ENCODE data around the gene CEACAM1. TPM values are rescaled to one million over a fixed set of nuclear protein-coding genes. Genes with fewer than 3 reads are reported as not detected.
"Not testable (repeated sequence)": the region's sequence is repeated elsewhere in the genome, so short reads cannot be mapped to it uniquely, and the experiment has no call there.

CEACAM1 gene
- total RNA-seq, 2 experiments from 2014 or later, result 30.0 to 37.0 TPM

GRCh38 chr19:42461231-42461630, 67.0 kb downstream of the CEACAM1 start:
- not testable (repeated sequence) for H3K36me3 Mint-ChIP-seq; H3K27me3 Mint-ChIP-seq; H3K4me3 Mint-ChIP-seq; ATAC-seq; H3K27ac Mint-ChIP-seq; H3K9me3 Mint-ChIP-seq (ENCODE audit: low read depth); DNase-seq
- H3K4me1 Mint-ChIP-seq, result peaks cover 10% of the 10 kb centered on the region
- CTCF ChIA-PET, result interaction anchor here (1.0 kb wide), 1 partner anchor 11 kb away, joined by 3 read pairs; no protein-coding TSS in a partner anchor

GRCh38 chr19:42459926-42460325, 68.4 kb downstream of the CEACAM1 start:
- ATAC-seq (no peak), DNase-seq (no peak)
- Mint-ChIP-seq H3K36me3 (peaks cover 4% of the 10 kb centered on the region), H3K27me3 (no peaks in the 10 kb centered on the region), H3K27ac (no peak overlapping the region), H3K4me3 (no peak overlapping the region), H3K9me3 (ENCODE audit: low read depth) (no peaks in the 10 kb centered on the region), H3K4me1 (peaks cover 15% of the 10 kb centered on the region)
- CTCF ChIA-PET, result interaction anchor here (1.1 to 1.2 kb wide), 3 partner anchors 10 to 21 kb away, joined by 3 to 6 read pairs (median 5); no protein-coding TSS in a partner anchor

Other genes with a start within 250 kb of the CEACAM1 start
- 1 to 10 TPM in 1 of 2 experiments, under 1 TPM in 1; 0.89 to 1.1 TPM for gene PRR19, start 226.3 kb downstream of the CEACAM1 start, total RNA-seq
- gene PAFAH1B3, start 225.9 kb downstream of the CEACAM1 start, total RNA-seq, result 10 to 100 TPM; 38.0 to 38.9 TPM
- gene TMEM145, start 215.2 kb downstream of the CEACAM1 start, total RNA-seq, result 1 to 10 TPM in 1 of 2 experiments, under 1 TPM in 1; 0.15 to 1.1 TPM
- 1 to 10 TPM; 6.5 TPM for gene MEGF8, start 202.8 kb downstream of the CEACAM1 start, total RNA-seq
- gene CNFN, start 138.2 kb downstream of the CEACAM1 start, total RNA-seq, result not detected
- gene LIPE, start 101.1 kb downstream of the CEACAM1 start, total RNA-seq, result 10 to 100 TPM; 41.5 to 44.6 TPM
- not detected for gene CXCL17, start 85.5 kb downstream of the CEACAM1 start, total RNA-seq
- not detected for gene CEACAM8, start 66.4 kb upstream of the CEACAM1 start, total RNA-seq
- gene PSG3, start 212.0 kb upstream of the CEACAM1 start, total RNA-seq, result not detected
- gene PSG8, start 237.2 kb upstream of the CEACAM1 start, total RNA-seq, result not detected

Data from activated CD8-positive, alpha-beta memory T cell treated with anti-CD3 and anti-CD28 coated beads, Interleukin-2, amount 10 ng/mL, durations not matched to agents 7 days and 5 days (primary cell).